Neural cell (in vitro differentiated cells): ENCODE measurements around the gene ERBB2. TPM values are rescaled to one million over a fixed set of nuclear protein-coding genes. Genes with fewer than 3 reads are reported as not detected.
"Not testable (repeated sequence)": the region's sequence is repeated elsewhere in the genome, so short reads cannot be mapped to it uniquely, and the experiment has no call there.

Source experiments
- H2AFZ ChIP-seq: fragments of 200-600, 300-800 bp; sonication (generic), shearing (Covaris generic); 2 replicates; pipeline ENCODE4 v1.6.0; 2014; ENCODE audit warnings: low read depth, mild to moderate bottlenecking, antibody characterized with exemption, low read length, moderate library complexity
- H3F3A ChIP-seq: fragments of 200-600 bp; shearing (Covaris generic); 2 replicates; pipeline ENCODE4 v1.6.1; 2016; ENCODE audit warnings: mild to moderate bottlenecking, moderate library complexity, mixed read lengths, antibody characterized with exemption, low read length; ENCODE audit not compliant: insufficient read depth, poor library complexity, severe bottlenecking
- H3K27ac ChIP-seq: fragments of 200-600, 300-800 bp; sonication (generic), shearing (Covaris generic); 2 replicates; pipeline ENCODE4 v1.5.1; 2014; ENCODE audit warnings: mild to moderate bottlenecking, low read length, moderate library complexity
- H3K27me3 ChIP-seq: fragments of 300-800, 200-600 bp; sonication (generic), shearing (Covaris generic); 2 replicates; pipeline ENCODE4 v1.6.0; 2014; ENCODE audit warnings: mild to moderate bottlenecking, low read depth, low read length, moderate library complexity; ENCODE audit not compliant: insufficient read depth
- H3K36me3 ChIP-seq: fragments of 300-800, 200-600 bp; sonication (generic), shearing (Covaris generic); 2 replicates; pipeline ENCODE4 v1.5.1; 2014; ENCODE audit warnings: mild to moderate bottlenecking, antibody characterized with exemption, low read length, moderate library complexity; ENCODE audit not compliant: insufficient read depth
- H3K4me2 ChIP-seq: fragments of 300-800, 200-600 bp; sonication (generic), shearing (Covaris generic); 2 replicates; pipeline ENCODE4 v1.6.0; 2014; ENCODE audit warnings: mild to moderate bottlenecking, low read length
- H3K4me3 ChIP-seq: fragments of 300-800, 200-600 bp; sonication (generic), shearing (Covaris generic); 2 replicates; pipeline ENCODE4 v1.5.1; 2014; ENCODE audit warnings: mild to moderate bottlenecking, low read length, moderate library complexity
- H3K79me2 ChIP-seq: fragments of 200-600 bp; shearing (Covaris generic); replicated peaks from 2 replicates; pipeline ENCODE4 v1.6.0; 2014; ENCODE audit warnings: mild to moderate bottlenecking, low read length, moderate library complexity; ENCODE audit not compliant: insufficient read depth
- H3K9ac ChIP-seq: fragments of 300-800, 200-600 bp; sonication (generic), shearing (Covaris generic); 2 replicates; pipeline ENCODE4 v1.6.1; 2016; ENCODE audit warnings: mild to moderate bottlenecking, low read length, mixed read lengths
- H3K9me2 ChIP-seq: fragments of 200-600 bp; shearing (Covaris generic); 2 replicates; pipeline ENCODE4 v1.6.1; 2016; ENCODE audit warnings: mild to moderate bottlenecking, low read length, mixed read lengths; ENCODE audit not compliant: insufficient read depth
- H3K9me3 ChIP-seq: fragments of 200-600, 300-800 bp; sonication (generic), shearing (Covaris generic); 2 replicates; pipeline ENCODE4 v1.6.1; 2016; ENCODE audit warnings: mild to moderate bottlenecking, mixed run types, low read length, moderate library complexity, mixed read lengths
- H4K20me1 ChIP-seq: fragments of 200-600 bp; shearing (Covaris generic); 2 replicates; pipeline ENCODE4 v1.6.1; 2016; ENCODE audit warnings: mild to moderate bottlenecking, mixed run types; ENCODE audit not compliant: insufficient read depth
- EP300 ChIP-seq: fragments of 450-650 bp; conservative IDR thresholded peaks from 2 replicates; pipeline ENCODE4 v1.6.1; 2014; ENCODE audit warnings: antibody characterized with exemption, mild to moderate bottlenecking, moderate library complexity; ENCODE audit not compliant: poor library complexity, severe bottlenecking
- EZH2 ChIP-seq: fragments of 200-600, 300-800 bp; shearing (Covaris generic), sonication (generic); IDR thresholded peaks from 2 replicates; pipeline ENCODE4 v1.6.1; 2014; ENCODE audit warnings: antibody characterized with exemption, low read length, borderline replicate concordance, mild to moderate bottlenecking; ENCODE audit not compliant: insufficient read depth, poor library complexity, severe bottlenecking
- MXI1 ChIP-seq: fragments of 450-650 bp; conservative IDR thresholded peaks from 2 replicates; pipeline ENCODE4 v1.6.1; 2014; ENCODE audit warnings: antibody characterized with exemption, mild to moderate bottlenecking; ENCODE audit not compliant: poor library complexity, severe bottlenecking
- POLR2AphosphoS5 ChIP-seq: IDR thresholded peaks from 2 replicates; pipeline ENCODE4 v1.6.1; 2012
- RAD21 ChIP-seq: fragments of 450-650 bp; conservative IDR thresholded peaks from 2 replicates; pipeline ENCODE4 v1.6.1; 2014; ENCODE audit warnings: antibody characterized with exemption, mild to moderate bottlenecking, moderate library complexity
- REST ChIP-seq: IDR thresholded peaks from 2 replicates; pipeline ENCODE4 v1.6.1; 2012; ENCODE audit warnings: borderline replicate concordance
- SMC3 ChIP-seq: fragments of 450-650 bp; conservative IDR thresholded peaks from 2 replicates; pipeline ENCODE4 v1.6.1; 2014; ENCODE audit warnings: antibody characterized with exemption, mild to moderate bottlenecking, moderate library complexity; ENCODE audit not compliant: poor library complexity
- TAF1 ChIP-seq: IDR thresholded peaks from 2 replicates; pipeline ENCODE4 v1.6.1; 2012; ENCODE audit warnings: low read depth
- polyA plus RNA-seq: library from polyadenylated mRNA; depleted of rRNA; stranded (reverse); fragments of >200 nt; gene quantifications from 2 replicates; pipeline ENCODE4 v1.2.3, GENCODE V29; 2014
- TF ChIP-seq, protein P1 (sequence below): fragments of 450-650 bp; IDR thresholded peaks from 2 replicates; pipeline ENCODE4 v1.5.1; 2014; ENCODE audit warnings: antibody characterized with exemption, mild to moderate bottlenecking, moderate library complexity; ENCODE audit not compliant: poor library complexity, severe bottlenecking

Gene ERBB2
- polyA plus RNA-seq, 1 donor from 2014 or later, result 16.0 TPM

DNA sequence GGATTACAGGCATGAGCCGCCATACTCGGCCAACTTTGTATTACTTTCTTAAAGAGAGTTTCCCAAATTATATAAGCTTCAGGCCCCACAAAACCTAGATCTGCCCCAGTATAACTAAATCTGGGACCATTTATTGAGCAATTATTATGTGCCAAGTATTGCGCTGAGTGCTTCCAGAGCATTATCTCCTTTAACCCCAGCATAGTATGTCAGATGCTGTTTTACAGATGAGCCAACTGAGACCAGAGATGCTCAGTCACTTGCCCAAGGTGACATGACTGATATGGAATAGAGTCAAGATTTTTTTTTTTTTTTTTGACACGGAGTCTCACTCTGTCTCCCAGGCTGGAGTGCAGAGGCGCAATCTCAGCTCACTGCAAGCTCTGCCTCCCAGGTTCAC lies 1.9 kb upstream of the ERBB2 start:
- H2AFZ ChIP-seq, result no peak overlapping the region
- no peaks in the 10 kb centered on the region for H3K9me2 ChIP-seq
- no peaks in the 10 kb centered on the region for H3K36me3 ChIP-seq
- no peaks in the 10 kb centered on the region for H4K20me1 ChIP-seq
- H3K79me2 ChIP-seq, result no peaks in the 10 kb centered on the region
- no peaks in the 10 kb centered on the region for H3K9me3 ChIP-seq
- no peak for TF ChIP-seq RAD21
- no peak for TF ChIP-seq MXI1
- TF ChIP-seq POLR2AphosphoS5, result no peak
- no peak for TF ChIP-seq SMC3
- no peak for TF ChIP-seq EP300
- TF ChIP-seq REST, result no peak
- TF ChIP-seq EZH2, result no peak
- no peak for TF ChIP-seq TAF1
- TF ChIP-seq, protein P1, sequence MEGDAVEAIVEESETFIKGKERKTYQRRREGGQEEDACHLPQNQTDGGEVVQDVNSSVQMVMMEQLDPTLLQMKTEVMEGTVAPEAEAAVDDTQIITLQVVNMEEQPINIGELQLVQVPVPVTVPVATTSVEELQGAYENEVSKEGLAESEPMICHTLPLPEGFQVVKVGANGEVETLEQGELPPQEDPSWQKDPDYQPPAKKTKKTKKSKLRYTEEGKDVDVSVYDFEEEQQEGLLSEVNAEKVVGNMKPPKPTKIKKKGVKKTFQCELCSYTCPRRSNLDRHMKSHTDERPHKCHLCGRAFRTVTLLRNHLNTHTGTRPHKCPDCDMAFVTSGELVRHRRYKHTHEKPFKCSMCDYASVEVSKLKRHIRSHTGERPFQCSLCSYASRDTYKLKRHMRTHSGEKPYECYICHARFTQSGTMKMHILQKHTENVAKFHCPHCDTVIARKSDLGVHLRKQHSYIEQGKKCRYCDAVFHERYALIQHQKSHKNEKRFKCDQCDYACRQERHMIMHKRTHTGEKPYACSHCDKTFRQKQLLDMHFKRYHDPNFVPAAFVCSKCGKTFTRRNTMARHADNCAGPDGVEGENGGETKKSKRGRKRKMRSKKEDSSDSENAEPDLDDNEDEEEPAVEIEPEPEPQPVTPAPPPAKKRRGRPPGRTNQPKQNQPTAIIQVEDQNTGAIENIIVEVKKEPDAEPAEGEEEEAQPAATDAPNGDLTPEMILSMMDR, result no peak
- H3K27me3 ChIP-seq, result peaks cover 15% of the 10 kb centered on the region
- H3K4me3 ChIP-seq, result no peak overlapping the region
- H3K4me2 ChIP-seq, result no peak overlapping the region
- no peak overlapping the region for H3K9ac ChIP-seq
- no peak overlapping the region for H3K27ac ChIP-seq
- H3F3A ChIP-seq, result no peaks in the 10 kb centered on the region

DNA sequence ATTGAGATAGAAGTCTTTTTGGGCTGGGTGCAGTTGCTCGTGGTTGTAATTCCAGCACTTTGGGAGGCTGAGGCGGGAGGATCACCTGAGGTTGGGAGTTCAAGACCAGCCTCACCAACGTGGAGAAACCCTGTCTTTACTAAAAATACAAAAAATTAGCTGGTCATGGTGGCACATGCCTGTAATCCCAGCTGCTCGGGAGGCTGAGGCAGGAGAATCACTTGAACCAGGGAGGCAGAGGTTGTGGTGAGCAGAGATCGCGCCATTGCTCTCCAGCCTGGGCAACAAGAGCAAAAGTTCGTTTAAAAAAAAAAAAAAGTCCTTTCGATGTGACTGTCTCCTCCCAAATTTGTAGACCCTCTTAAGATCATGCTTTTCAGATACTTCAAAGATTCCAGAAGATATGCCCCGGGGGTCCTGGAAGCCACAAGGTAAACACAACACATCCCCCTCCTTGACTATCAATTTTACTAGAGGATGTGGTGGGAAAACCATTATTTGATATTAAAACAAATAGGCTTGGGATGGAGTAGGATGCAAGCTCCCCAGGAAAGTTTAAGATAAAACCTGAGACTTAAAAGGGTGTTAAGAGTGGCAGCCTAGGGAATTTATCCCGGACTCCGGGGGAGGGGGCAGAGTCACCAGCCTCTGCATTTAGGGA lies 577 bp upstream of the ERBB2 start:
- H3K9me3 ChIP-seq, H3K27ac ChIP-seq, H3K4me3 ChIP-seq, H3F3A ChIP-seq, H3K36me3 ChIP-seq, H3K9me2 ChIP-seq, H4K20me1 ChIP-seq, H2AFZ ChIP-seq, H3K4me2 ChIP-seq, H3K79me2 ChIP-seq, H3K9ac ChIP-seq: not testable (repeated sequence)
- H3K27me3 ChIP-seq, result peaks cover 15% of the 10 kb centered on the region
